Keratinocyte (primary cell): ENCODE data around the gene KCNC1. TPM values are rescaled to one million over a fixed set of nuclear protein-coding genes. Genes with fewer than 3 reads are reported as not detected.
A peak's percentile ranks its signal among the peaks of the same experiment; 100 is the strongest.

Experiments used
- DNase-seq: peaks from one replicate; pipeline ENCODE4 v3.0.0-alpha.2; 2011; ENCODE audit warnings: low read depth, missing footprints, low spot score
- FAIRE-seq: peaks from 2 replicates; lab custom pipeline; 2011; peaks lifted over from hg19 to GRCh38; lab: Jason Lieb, UNC
- H2AFZ ChIP-seq: 2 replicates; pipeline ENCODE4 v1.6.0; 2012; ENCODE audit warnings: low read length, control low read depth, inconsistent platforms; ENCODE audit not compliant: control insufficient read depth
- H3K27ac ChIP-seq: 2 replicates; pipeline ENCODE4 v1.5.1; 2011; ENCODE audit warnings: low read length; ENCODE audit not compliant: control insufficient read depth, insufficient read depth
- H3K27me3 ChIP-seq: 3 replicates; pipeline ENCODE4 v1.6.0; 2011; ENCODE audit warnings: low read length; ENCODE audit not compliant: control insufficient read depth, insufficient read depth; ENCODE audit errors: extremely low read depth
- H3K36me3 ChIP-seq, 2 experiments: 2 replicates in 1 of 2; 3 replicates in 1 of 2; pipeline ENCODE4 v1.5.1; 2011; ENCODE audit warnings: low read length in 2 of 2, mild to moderate bottlenecking in 1 of 2; ENCODE audit not compliant: control insufficient read depth in 2 of 2, insufficient read depth in 2 of 2; ENCODE audit errors: extremely low read depth in 1 of 2
- H3K4me1 ChIP-seq: 3 replicates; pipeline ENCODE4 v1.5.1; 2011; ENCODE audit warnings: low read length; ENCODE audit not compliant: control insufficient read depth, insufficient read depth; ENCODE audit errors: extremely low read depth
- H3K4me2 ChIP-seq: 3 replicates; pipeline ENCODE4 v1.6.0; 2011; ENCODE audit warnings: low read depth, low read length; ENCODE audit not compliant: control insufficient read depth, insufficient read depth; ENCODE audit errors: extremely low read depth
- H3K4me3 ChIP-seq, 3 experiments: fragments of 200-600 bp in 1 of 3; sonication (generic) in 1 of 3; 2 replicates in 2 of 3; 3 replicates in 1 of 3; pipeline ENCODE4 v1.5.1; 2011 to 2016; ENCODE audit warnings: low read length in 3 of 3, mild to moderate bottlenecking in 3 of 3, control low read depth in 2 of 3, inconsistent platforms in 1 of 3, low read depth in 1 of 3, mixed read lengths in 1 of 3, mixed run types in 1 of 3, moderate library complexity in 1 of 3; ENCODE audit not compliant: control insufficient read depth in 2 of 3, insufficient read depth in 2 of 3; ENCODE audit errors: extremely low read depth in 1 of 3
- H3K79me2 ChIP-seq: 2 replicates; pipeline ENCODE4 v1.6.0; 2012; ENCODE audit warnings: low read length; ENCODE audit not compliant: control insufficient read depth, insufficient read depth
- H3K9ac ChIP-seq: 3 replicates; pipeline ENCODE4 v1.6.0; 2011; ENCODE audit warnings: low read length; ENCODE audit not compliant: control insufficient read depth, insufficient read depth; ENCODE audit errors: extremely low read depth
- H3K9me1 ChIP-seq: 3 replicates; pipeline ENCODE4 v1.6.0; 2011; ENCODE audit warnings: low read length; ENCODE audit not compliant: control insufficient read depth, insufficient read depth; ENCODE audit errors: extremely low read depth
- H3K9me3 ChIP-seq: 2 replicates; pipeline ENCODE4 v1.5.1; 2012; ENCODE audit warnings: low read depth, low read length; ENCODE audit not compliant: control insufficient read depth
- H4K20me1 ChIP-seq: 3 replicates; pipeline ENCODE4 v1.6.0; 2011; ENCODE audit warnings: low read length; ENCODE audit not compliant: control insufficient read depth, insufficient read depth; ENCODE audit errors: extremely low read depth
- EZH2 ChIP-seq: IDR thresholded peaks from one replicate; pipeline ENCODE4 v1.6.1; 2012; ENCODE audit warnings: inconsistent platforms, mild to moderate bottlenecking, low read length, moderate library complexity
- dilution Hi-C: fragments of 300-500 bp; cut with MboI; formaldehyde crosslinking; loops from one replicate; pipeline ENCODE4 v1.7.0; 2020; ENCODE audit warnings: low sequenced_read_pairs; ENCODE audit not compliant: extremely low pct_ligation_motif_present
- polyA plus RNA-seq, 5 experiments: library from polyadenylated mRNA; depleted of rRNA in 3 of 5; stranded (reverse) in 3 of 5; stranded (forward) in 1 of 5; unstranded in 1 of 5; fragments of >200 nt; gene quantifications; 1 replicate in 1 of 5; 2 replicates in 3 of 5; 3 replicates in 1 of 5; pipeline versions ENCODE4 v1.2.1 to v1.2.3, GENCODE V29; 2011 to 2012; ENCODE audit warnings: missing spikeins in 2 of 5, low read depth in 1 of 5, low replicate concordance in 1 of 5
- TF ChIP-seq, protein P1 (sequence below), 3 experiments: IDR thresholded peaks in 1 of 3; conservative IDR thresholded peaks in 1 of 3; optimal IDR thresholded peaks in 1 of 3; 2 replicates in 2 of 3; 3 replicates in 1 of 3; pipeline versions ENCODE3 to v1.5.1; 2011; ENCODE audit warnings: low read length in 3 of 3, mild to moderate bottlenecking in 3 of 3, moderate library complexity in 2 of 3, control low read depth in 1 of 3, inconsistent platforms in 1 of 3; ENCODE audit not compliant: insufficient read depth in 2 of 3; ENCODE audit errors: extremely low read depth in 1 of 3

The KCNC1 gene
- polyA plus RNA-seq, 1 donor (not counting 4 experiments of a cell fraction or from before 2014, with no cell fraction given), result not detected

DNA sequence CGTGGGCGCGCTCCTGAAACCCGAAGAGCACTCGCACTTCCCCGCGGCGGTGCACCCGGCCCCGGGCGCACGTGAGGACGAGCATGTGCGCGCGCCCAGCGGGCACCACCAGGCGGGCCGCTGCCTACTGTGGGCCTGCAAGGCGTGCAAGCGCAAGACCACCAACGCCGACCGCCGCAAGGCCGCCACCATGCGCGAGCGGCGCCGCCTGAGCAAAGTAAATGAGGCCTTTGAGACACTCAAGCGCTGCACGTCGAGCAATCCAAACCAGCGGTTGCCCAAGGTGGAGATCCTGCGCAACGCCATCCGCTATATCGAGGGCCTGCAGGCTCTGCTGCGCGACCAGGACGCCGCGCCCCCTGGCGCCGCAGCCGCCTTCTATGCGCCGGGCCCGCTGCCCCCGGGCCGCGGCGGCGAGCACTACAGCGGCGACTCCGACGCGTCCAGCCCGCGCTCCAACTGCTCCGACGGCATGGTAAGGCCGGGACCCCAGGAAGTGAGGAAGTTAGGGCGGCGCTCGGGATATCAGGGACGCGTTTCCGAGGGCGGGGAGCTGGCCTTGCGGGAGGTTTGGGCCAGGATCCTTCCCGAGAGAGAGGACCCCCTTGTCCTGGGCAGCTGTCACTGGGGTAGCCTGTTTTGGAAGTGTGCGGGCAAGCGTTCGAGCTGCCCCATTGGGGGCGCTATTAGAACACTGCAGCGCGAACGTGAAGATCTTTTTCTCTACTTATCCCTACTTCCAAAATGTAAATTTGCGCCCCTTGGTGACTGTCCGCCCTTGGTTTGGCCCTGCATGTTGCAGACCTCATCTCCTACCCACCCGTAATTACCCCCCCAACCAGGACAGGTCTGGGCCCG lies 14.4 kb upstream of the KCNC1 start:
- H3K9me3 ChIP-seq, result no peaks in the 10 kb centered on the region
- no peak overlapping the region for H3K9ac ChIP-seq
- DNase-seq (no peak), FAIRE-seq (no peak)
- peak; percentile 65 for TF ChIP-seq EZH2
- TF ChIP-seq, protein P1, sequence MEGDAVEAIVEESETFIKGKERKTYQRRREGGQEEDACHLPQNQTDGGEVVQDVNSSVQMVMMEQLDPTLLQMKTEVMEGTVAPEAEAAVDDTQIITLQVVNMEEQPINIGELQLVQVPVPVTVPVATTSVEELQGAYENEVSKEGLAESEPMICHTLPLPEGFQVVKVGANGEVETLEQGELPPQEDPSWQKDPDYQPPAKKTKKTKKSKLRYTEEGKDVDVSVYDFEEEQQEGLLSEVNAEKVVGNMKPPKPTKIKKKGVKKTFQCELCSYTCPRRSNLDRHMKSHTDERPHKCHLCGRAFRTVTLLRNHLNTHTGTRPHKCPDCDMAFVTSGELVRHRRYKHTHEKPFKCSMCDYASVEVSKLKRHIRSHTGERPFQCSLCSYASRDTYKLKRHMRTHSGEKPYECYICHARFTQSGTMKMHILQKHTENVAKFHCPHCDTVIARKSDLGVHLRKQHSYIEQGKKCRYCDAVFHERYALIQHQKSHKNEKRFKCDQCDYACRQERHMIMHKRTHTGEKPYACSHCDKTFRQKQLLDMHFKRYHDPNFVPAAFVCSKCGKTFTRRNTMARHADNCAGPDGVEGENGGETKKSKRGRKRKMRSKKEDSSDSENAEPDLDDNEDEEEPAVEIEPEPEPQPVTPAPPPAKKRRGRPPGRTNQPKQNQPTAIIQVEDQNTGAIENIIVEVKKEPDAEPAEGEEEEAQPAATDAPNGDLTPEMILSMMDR (optimal IDR thresholded peaks at IDR 0.05 in 1 of 3, IDR thresholded peaks at IDR 0.05 in 1 of 3, conservative IDR thresholded peaks at IDR 0.05 in 1 of 3; ENCODE audit: extremely low read depth in 1 of 3, insufficient read depth in 2 of 3, low read length in 3 of 3), result peak in 1 of 3 experiments; percentile 36
- H3K4me1 ChIP-seq, result peaks cover 2% of the 10 kb centered on the region
- no peaks in the 10 kb centered on the region for H3K9me1 ChIP-seq
- H3K4me2 ChIP-seq, result no peak overlapping the region
- H3K79me2 ChIP-seq, result no peaks in the 10 kb centered on the region
- H3K27ac ChIP-seq, result no peak overlapping the region
- no peak overlapping the region for H2AFZ ChIP-seq
- no peaks in the 10 kb centered on the region for H4K20me1 ChIP-seq
- H3K27me3 ChIP-seq, result peaks cover 77% of the 10 kb centered on the region
- dilution Hi-C loops, result no loop called here
- H3K4me3 ChIP-seq, result no peak overlapping the region
- H3K36me3 ChIP-seq, result no peaks in the 10 kb centered on the region

DNA sequence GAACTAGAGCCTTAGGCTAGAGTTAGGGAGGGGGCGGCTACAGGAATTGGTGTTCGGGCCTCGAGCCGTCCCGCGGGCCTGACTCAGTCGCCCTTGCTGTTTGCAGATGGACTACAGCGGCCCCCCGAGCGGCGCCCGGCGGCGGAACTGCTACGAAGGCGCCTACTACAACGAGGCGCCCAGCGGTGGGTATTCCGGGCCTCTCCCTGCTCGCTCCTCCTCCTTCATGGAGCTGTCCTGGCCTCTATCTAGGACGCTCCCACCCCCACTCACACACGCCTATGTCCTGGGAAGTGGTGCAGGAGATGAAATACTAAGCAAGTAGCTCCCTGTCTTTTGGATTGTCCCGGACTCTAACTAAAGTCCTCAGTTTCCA lies 13.8 kb upstream of the KCNC1 start:
- H3K9me3 ChIP-seq, result no peaks in the 10 kb centered on the region
- dilution Hi-C loops, result no loop called here
- H3K9ac ChIP-seq, result no peak overlapping the region
- FAIRE-seq (no peak), DNase-seq (no peak)
- no peak overlapping the region for H2AFZ ChIP-seq
- H4K20me1 ChIP-seq, result no peaks in the 10 kb centered on the region
- no peak overlapping the region for H3K27ac ChIP-seq
- H3K4me2 ChIP-seq, result no peak overlapping the region
- H3K27me3 ChIP-seq, result peaks cover 77% of the 10 kb centered on the region
- no peak overlapping the region for H3K4me3 ChIP-seq
- H3K79me2 ChIP-seq, result no peaks in the 10 kb centered on the region
- peak; percentile 80 for TF ChIP-seq EZH2
- TF ChIP-seq, protein P1 (optimal IDR thresholded peaks at IDR 0.05 in 1 of 3, IDR thresholded peaks at IDR 0.05 in 1 of 3, conservative IDR thresholded peaks at IDR 0.05 in 1 of 3; ENCODE audit: extremely low read depth in 1 of 3, insufficient read depth in 2 of 3, low read length in 3 of 3), result no peak
- H3K4me1 ChIP-seq, result peaks cover 2% of the 10 kb centered on the region
- H3K9me1 ChIP-seq, result no peaks in the 10 kb centered on the region
- H3K36me3 ChIP-seq, result no peaks in the 10 kb centered on the region
